ENCODE results near the gene ABHD17C.

The ABHD17C gene

DNA sequence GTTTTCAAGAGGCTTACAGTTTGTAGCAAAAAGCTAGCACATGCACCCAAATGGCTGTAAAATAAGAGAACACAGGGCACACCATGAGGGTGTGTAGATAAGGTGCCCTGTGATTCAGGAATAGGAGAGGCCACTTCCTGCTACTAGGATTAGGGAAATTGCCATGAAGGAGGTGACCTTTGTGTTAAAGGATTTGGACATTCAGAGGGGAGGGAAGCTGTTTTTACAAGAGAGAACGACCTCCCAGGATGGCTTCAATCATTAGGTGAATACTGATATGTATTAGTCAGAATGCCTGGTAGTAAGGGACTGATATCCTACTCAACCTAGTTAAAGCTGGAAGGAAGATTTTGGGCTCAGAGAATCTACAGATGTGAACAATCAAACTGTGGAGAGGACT lies 35.7 kb upstream of the ABHD17C start:
- H4K20me1 ChIP-seq (ENCODE audit: insufficient read depth, low read length): no peaks in the 10 kb centered on the region
- H3K9ac ChIP-seq (ENCODE audit: low read length): no peak overlapping the region
- H3K27ac ChIP-seq (ENCODE audit: low read length): no peak overlapping the region
- H2AFZ ChIP-seq (ENCODE audit: low read length): no peak overlapping the region
- no peaks in the 10 kb centered on the region for H3K4me1 ChIP-seq (ENCODE audit: low read length)
- no peaks in the 10 kb centered on the region for H3K36me3 ChIP-seq (replicated peaks; ENCODE audit: insufficient read depth, low read length)
- H3K9me2 ChIP-seq (replicated peaks; ENCODE audit: insufficient read depth, low read length): no peaks in the 10 kb centered on the region
- no peak for DNase-seq
- no peaks in the 10 kb centered on the region for H3K27me3 ChIP-seq (replicated peaks; ENCODE audit: insufficient read depth, low read length)
- no peaks in the 10 kb centered on the region for H3K9me3 ChIP-seq (replicated peaks; ENCODE audit: insufficient read depth, low read length)
- no peaks in the 10 kb centered on the region for H3F3A ChIP-seq (ENCODE audit: insufficient read depth, low read length)
- H3K79me2 ChIP-seq (ENCODE audit: low read length): no peaks in the 10 kb centered on the region
- no peak overlapping the region for H3K4me2 ChIP-seq (ENCODE audit: low read depth, low read length)
- TF ChIP-seq EZH2phosphoT487 (IDR thresholded peaks at IDR 0.05; ENCODE audit: low read length): no peak
- no peak for TF ChIP-seq EZH2 (optimal IDR thresholded peaks at IDR 0.05; ENCODE audit: low read depth, low read length)
- TF ChIP-seq, protein P1, sequence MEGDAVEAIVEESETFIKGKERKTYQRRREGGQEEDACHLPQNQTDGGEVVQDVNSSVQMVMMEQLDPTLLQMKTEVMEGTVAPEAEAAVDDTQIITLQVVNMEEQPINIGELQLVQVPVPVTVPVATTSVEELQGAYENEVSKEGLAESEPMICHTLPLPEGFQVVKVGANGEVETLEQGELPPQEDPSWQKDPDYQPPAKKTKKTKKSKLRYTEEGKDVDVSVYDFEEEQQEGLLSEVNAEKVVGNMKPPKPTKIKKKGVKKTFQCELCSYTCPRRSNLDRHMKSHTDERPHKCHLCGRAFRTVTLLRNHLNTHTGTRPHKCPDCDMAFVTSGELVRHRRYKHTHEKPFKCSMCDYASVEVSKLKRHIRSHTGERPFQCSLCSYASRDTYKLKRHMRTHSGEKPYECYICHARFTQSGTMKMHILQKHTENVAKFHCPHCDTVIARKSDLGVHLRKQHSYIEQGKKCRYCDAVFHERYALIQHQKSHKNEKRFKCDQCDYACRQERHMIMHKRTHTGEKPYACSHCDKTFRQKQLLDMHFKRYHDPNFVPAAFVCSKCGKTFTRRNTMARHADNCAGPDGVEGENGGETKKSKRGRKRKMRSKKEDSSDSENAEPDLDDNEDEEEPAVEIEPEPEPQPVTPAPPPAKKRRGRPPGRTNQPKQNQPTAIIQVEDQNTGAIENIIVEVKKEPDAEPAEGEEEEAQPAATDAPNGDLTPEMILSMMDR (IDR thresholded peaks at IDR 0.05; ENCODE audit: low read length): no peak
- H3K4me3 ChIP-seq (ENCODE audit: low read length): no peak overlapping the region

DNA sequence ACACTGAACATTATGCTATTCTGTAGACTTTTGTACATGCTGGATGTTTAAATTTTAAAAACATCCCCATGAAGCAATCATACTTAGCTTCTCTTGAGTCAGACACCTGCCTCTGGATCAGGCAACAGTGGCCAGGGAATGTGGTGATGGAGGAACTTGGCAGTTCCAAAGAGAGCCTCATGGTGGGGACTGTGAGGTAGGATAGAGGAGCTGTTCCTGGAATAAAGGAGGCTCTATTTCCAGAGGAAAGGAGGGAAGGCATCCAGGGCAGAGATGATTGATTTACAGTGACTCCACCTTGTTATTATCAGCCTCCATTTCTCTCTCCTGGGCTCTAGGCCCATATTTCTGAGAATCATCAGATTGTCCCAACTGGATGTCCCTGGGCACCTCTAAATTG lies 35.0 kb upstream of the ABHD17C start:
- TF ChIP-seq EZH2phosphoT487 (IDR thresholded peaks at IDR 0.05; ENCODE audit: low read length): no peak
- TF ChIP-seq EZH2 (optimal IDR thresholded peaks at IDR 0.05; ENCODE audit: low read depth, low read length): no peak
- TF ChIP-seq, protein P1 (IDR thresholded peaks at IDR 0.05; ENCODE audit: low read length): no peak
- no peaks in the 10 kb centered on the region for H3F3A ChIP-seq (ENCODE audit: insufficient read depth, low read length)
- no peak for DNase-seq

DNA sequence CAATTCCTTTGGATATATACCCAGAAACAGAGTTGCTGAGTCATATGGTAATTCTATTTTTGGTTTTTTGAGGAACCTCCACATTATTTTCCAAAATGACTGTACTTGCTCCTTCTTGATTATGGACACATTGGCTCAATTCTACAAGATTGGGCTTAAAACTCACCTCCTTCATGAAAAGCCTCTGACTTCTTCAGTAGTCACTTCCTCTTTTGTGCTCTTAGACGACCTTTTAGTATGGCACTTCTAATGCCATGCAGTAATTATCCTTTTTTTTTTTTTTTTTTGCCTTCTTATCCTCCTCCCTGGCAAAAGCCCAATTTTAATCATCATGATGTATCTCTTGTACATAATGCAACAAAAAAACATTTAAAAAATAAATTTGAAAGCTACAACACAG lies 33.0 kb upstream of the ABHD17C start:
- no peak overlapping the region for H3K27ac ChIP-seq (ENCODE audit: low read length)
- TF ChIP-seq, protein P1 (IDR thresholded peaks at IDR 0.05; ENCODE audit: low read length): no peak
- TF ChIP-seq EZH2 (optimal IDR thresholded peaks at IDR 0.05; ENCODE audit: low read depth, low read length) (no peak), EZH2phosphoT487 (IDR thresholded peaks at IDR 0.05; ENCODE audit: low read length) (no peak)
- no peak overlapping the region for H2AFZ ChIP-seq (ENCODE audit: low read length)
- no peaks in the 10 kb centered on the region for H4K20me1 ChIP-seq (ENCODE audit: insufficient read depth, low read length)
- no peaks in the 10 kb centered on the region for H3K4me1 ChIP-seq (ENCODE audit: low read length)
- no peak overlapping the region for H3K9ac ChIP-seq (ENCODE audit: low read length)
- H3K4me3 ChIP-seq (ENCODE audit: low read length): no peak overlapping the region
- DNase-seq: no peak
- no peaks in the 10 kb centered on the region for H3K9me3 ChIP-seq (replicated peaks; ENCODE audit: insufficient read depth, low read length)
- H3F3A ChIP-seq (ENCODE audit: insufficient read depth, low read length): no peaks in the 10 kb centered on the region
- no peak overlapping the region for H3K4me2 ChIP-seq (ENCODE audit: low read depth, low read length)
- no peaks in the 10 kb centered on the region for H3K9me2 ChIP-seq (replicated peaks; ENCODE audit: insufficient read depth, low read length)
- no peaks in the 10 kb centered on the region for H3K79me2 ChIP-seq (ENCODE audit: low read length)
- no peaks in the 10 kb centered on the region for H3K27me3 ChIP-seq (replicated peaks; ENCODE audit: insufficient read depth, low read length)
- H3K36me3 ChIP-seq (replicated peaks; ENCODE audit: insufficient read depth, low read length): no peaks in the 10 kb centered on the region

More for the DNA sequence above, 35.0 kb upstream of the ABHD17C start:
- H3K27me3 ChIP-seq (replicated peaks; ENCODE audit: insufficient read depth, low read length): no peaks in the 10 kb centered on the region
- no peaks in the 10 kb centered on the region for H3K9me3 ChIP-seq (replicated peaks; ENCODE audit: insufficient read depth, low read length)
- no peak overlapping the region for H3K9ac ChIP-seq (ENCODE audit: low read length)
- no peak overlapping the region for H3K4me2 ChIP-seq (ENCODE audit: low read depth, low read length)
- H3K79me2 ChIP-seq (ENCODE audit: low read length): no peaks in the 10 kb centered on the region
- H3K4me1 ChIP-seq (ENCODE audit: low read length): no peaks in the 10 kb centered on the region
- H3K9me2 ChIP-seq (replicated peaks; ENCODE audit: insufficient read depth, low read length): no peaks in the 10 kb centered on the region
- H3K27ac ChIP-seq (ENCODE audit: low read length): no peak overlapping the region
- H3K4me3 ChIP-seq (ENCODE audit: low read length): no peak overlapping the region
- H2AFZ ChIP-seq (ENCODE audit: low read length): no peak overlapping the region
- no peaks in the 10 kb centered on the region for H4K20me1 ChIP-seq (ENCODE audit: insufficient read depth, low read length)
- no peaks in the 10 kb centered on the region for H3K36me3 ChIP-seq (replicated peaks; ENCODE audit: insufficient read depth, low read length)

Data from MM.1S (cell line).